Activated T-helper 2 cell treated with anti-CD3 and anti-CD28 coated beads, Interferon-gamma antibody, Interleukin-2, Interleukin-4, amounts not matched to agents 10 μg/mL and 5 μg/mL and 100 μg/mL, durations not matched to agents 14 hours and 24 hours and 36 hours (primary cell): ENCODE results near the gene DISP1. TPM values are rescaled to one million over a fixed set of nuclear protein-coding genes. Genes with fewer than 3 reads are reported as not detected.

ENCODE experiments used
- DNase-seq: peaks from one replicate; pipeline ENCODE4 v3.0.0; 2021; ENCODE audit warnings: low spot score
- H3K27ac Mint-ChIP-seq: one replicate; pipeline ENCODE4 v1.8.0; 2021; ENCODE audit warnings: mixed read lengths
- H3K27me3 Mint-ChIP-seq: one replicate; pipeline ENCODE4 v1.8.0; 2021; ENCODE audit warnings: low read depth, mixed read lengths
- H3K36me3 Mint-ChIP-seq: one replicate; pipeline ENCODE4 v1.8.0; 2021; ENCODE audit warnings: low read depth, mixed read lengths
- H3K4me1 Mint-ChIP-seq: one replicate; pipeline ENCODE4 v1.8.0; 2021; ENCODE audit warnings: low read depth, mixed read lengths
- H3K4me3 Mint-ChIP-seq: one replicate; pipeline ENCODE4 v1.8.0; 2021; ENCODE audit warnings: low read depth, mild to moderate bottlenecking, moderate library complexity, mixed read lengths
- H3K9me3 Mint-ChIP-seq: one replicate; pipeline ENCODE4 v1.8.0; 2021; ENCODE audit warnings: mixed read lengths
- intact Hi-C: fragments of 100-400 bp; cut with micrococcal nuclease; formaldehyde crosslinking; loops from one replicate; pipeline ENCODE4 v1.15.1; 2023
- total RNA-seq: library from RNA; stranded (reverse); gene quantifications from 2 replicates; pipeline ENCODE4 v1.2.3, GENCODE V29; 2022

DISP1 gene
- total RNA-seq, 1 donor from 2014 or later = 1.7 TPM

- intact Hi-C loops = no loop called here
- Mint-ChIP-seq H3K36me3 (no peaks in the 10 kb centered on the region), H3K9me3 (peaks cover 22% of the 10 kb centered on the region), H3K27me3 (peaks cover 21% of the 10 kb centered on the region), H3K4me1 (peaks cover 16% of the 10 kb centered on the region), H3K4me3 (no peak overlapping the region), H3K27ac (no peak overlapping the region)
- DNase-seq = no peak
Measured at GRCh38 chr1:222786121-222786520, 28.7 kb upstream of the DISP1 start.

GRCh38 chr1:222787729-222788128, 27.1 kb upstream of the DISP1 start:
- H3K36me3 Mint-ChIP-seq = no peaks in the 10 kb centered on the region
- no peak overlapping the region for H3K27ac Mint-ChIP-seq
- intact Hi-C loops = no loop called here
- DNase-seq = no peak
- peaks cover 13% of the 10 kb centered on the region for H3K27me3 Mint-ChIP-seq
- peaks cover 18% of the 10 kb centered on the region for H3K4me1 Mint-ChIP-seq
- H3K4me3 Mint-ChIP-seq = no peak overlapping the region
- H3K9me3 Mint-ChIP-seq = peaks cover 22% of the 10 kb centered on the region

GRCh38 chr1:222788402-222789156, 26.3 kb upstream of the DISP1 start:
- intact Hi-C loops = no loop called here
- Mint-ChIP-seq H3K27ac (no peak overlapping the region), H3K4me1 (peaks cover 18% of the 10 kb centered on the region), H3K9me3 (peaks cover 22% of the 10 kb centered on the region), H3K4me3 (no peak overlapping the region), H3K27me3 (peaks cover 11% of the 10 kb centered on the region), H3K36me3 (no peaks in the 10 kb centered on the region)
- no peak for DNase-seq

- DNase-seq = no peak
- intact Hi-C loops = loop anchor here (5.0 kb wide), 1 partner anchor 332 kb away; no protein-coding TSS in a partner anchor
- H3K4me3 Mint-ChIP-seq = no peak overlapping the region
- H3K4me1 Mint-ChIP-seq = peaks cover 17% of the 10 kb centered on the region
- no peaks in the 10 kb centered on the region for H3K36me3 Mint-ChIP-seq
- peaks cover 22% of the 10 kb centered on the region for H3K9me3 Mint-ChIP-seq
- H3K27me3 Mint-ChIP-seq = peaks cover 2% of the 10 kb centered on the region
- peak overlapping the region; percentile 44 for H3K27ac Mint-ChIP-seq
Measured at GRCh38 chr1:222790115-222790514, 24.7 kb upstream of the DISP1 start.

- H3K27me3 Mint-ChIP-seq = no peaks in the 10 kb centered on the region
- peaks cover 22% of the 10 kb centered on the region for H3K9me3 Mint-ChIP-seq
- no peaks in the 10 kb centered on the region for H3K36me3 Mint-ChIP-seq
- H3K4me1 Mint-ChIP-seq = peaks cover 15% of the 10 kb centered on the region
- peak overlapping the region; percentile 44 for H3K27ac Mint-ChIP-seq
- no peak overlapping the region for H3K4me3 Mint-ChIP-seq
- no peak for DNase-seq
- intact Hi-C loops = loop anchor here (5.0 kb wide), 1 partner anchor 332 kb away; no protein-coding TSS in a partner anchor
Measured at GRCh38 chr1:222790520-222790919, 24.3 kb upstream of the DISP1 start.

GRCh38 chr1:222791006-222791710, 23.7 kb upstream of the DISP1 start:
- intact Hi-C loops = loop anchor here (5.0 kb wide), 1 partner anchor 331 kb away; no protein-coding TSS in a partner anchor
- H3K4me3 Mint-ChIP-seq = no peak overlapping the region
- H3K9me3 Mint-ChIP-seq = peaks cover 22% of the 10 kb centered on the region
- no peaks in the 10 kb centered on the region for H3K36me3 Mint-ChIP-seq
- H3K4me1 Mint-ChIP-seq = peaks cover 15% of the 10 kb centered on the region
- no peak overlapping the region for H3K27ac Mint-ChIP-seq
- H3K27me3 Mint-ChIP-seq = no peaks in the 10 kb centered on the region
- DNase-seq = no peak

- H3K9me3 Mint-ChIP-seq = peaks cover 22% of the 10 kb centered on the region
- no peak for DNase-seq
- H3K36me3 Mint-ChIP-seq = no peaks in the 10 kb centered on the region
- no peak overlapping the region for H3K4me3 Mint-ChIP-seq
- H3K27me3 Mint-ChIP-seq = no peaks in the 10 kb centered on the region
- peaks cover 15% of the 10 kb centered on the region for H3K4me1 Mint-ChIP-seq
- intact Hi-C loops = loop anchor here (1.0 to 5.0 kb wide), 2 partner anchors 289 to 330 kb away; no protein-coding TSS in a partner anchor
- H3K27ac Mint-ChIP-seq = no peak overlapping the region
Measured at GRCh38 chr1:222792744-222793143, 22.1 kb upstream of the DISP1 start.

- Mint-ChIP-seq H3K4me1 (peaks cover 14% of the 10 kb centered on the region), H3K27me3 (peaks cover 3% of the 10 kb centered on the region), H3K36me3 (no peaks in the 10 kb centered on the region), H3K9me3 (peaks cover 9% of the 10 kb centered on the region), H3K27ac (no peak overlapping the region), H3K4me3 (no peak overlapping the region)
- intact Hi-C loops = loop anchor here (5.0 kb wide), 1 partner anchor 327 kb away; no protein-coding TSS in a partner anchor
- DNase-seq = no peak
Measured at GRCh38 chr1:222794656-222795474, 20.0 kb upstream of the DISP1 start.

GRCh38 chr1:222798116-222798515, 16.7 kb upstream of the DISP1 start:
- H3K36me3 Mint-ChIP-seq = no peaks in the 10 kb centered on the region
- H3K27ac Mint-ChIP-seq = no peak overlapping the region
- peaks cover 13% of the 10 kb centered on the region for H3K27me3 Mint-ChIP-seq
- H3K4me3 Mint-ChIP-seq = no peak overlapping the region
- no peaks in the 10 kb centered on the region for H3K9me3 Mint-ChIP-seq
- peaks cover 3% of the 10 kb centered on the region for H3K4me1 Mint-ChIP-seq
- intact Hi-C loops = no loop called here
- no peak for DNase-seq

- peaks cover 3% of the 10 kb centered on the region for H3K4me1 Mint-ChIP-seq
- no peak for DNase-seq
- H3K27me3 Mint-ChIP-seq = peaks cover 20% of the 10 kb centered on the region
- no peak overlapping the region for H3K4me3 Mint-ChIP-seq
- H3K27ac Mint-ChIP-seq = no peak overlapping the region
- intact Hi-C loops = no loop called here
- no peaks in the 10 kb centered on the region for H3K36me3 Mint-ChIP-seq
- no peaks in the 10 kb centered on the region for H3K9me3 Mint-ChIP-seq
Measured at GRCh38 chr1:222798975-222799374, 15.9 kb upstream of the DISP1 start.

GRCh38 chr1:222801067-222801466, 13.8 kb upstream of the DISP1 start:
- Mint-ChIP-seq H3K27me3 (peaks cover 20% of the 10 kb centered on the region), H3K4me3 (no peak overlapping the region), H3K4me1 (peaks cover 3% of the 10 kb centered on the region), H3K27ac (no peak overlapping the region), H3K9me3 (no peaks in the 10 kb centered on the region), H3K36me3 (no peaks in the 10 kb centered on the region)
- no peak for DNase-seq
- intact Hi-C loops = no loop called here

- no peak for DNase-seq
- H3K9me3 Mint-ChIP-seq = no peaks in the 10 kb centered on the region
- peaks cover 10% of the 10 kb centered on the region for H3K27me3 Mint-ChIP-seq
- H3K4me3 Mint-ChIP-seq = no peak overlapping the region
- H3K4me1 Mint-ChIP-seq = peaks cover 12% of the 10 kb centered on the region
- H3K27ac Mint-ChIP-seq = no peak overlapping the region
- H3K36me3 Mint-ChIP-seq = no peaks in the 10 kb centered on the region
- intact Hi-C loops = loop anchor here (10.0 kb wide), 2 partner anchors 167 to 347 kb away; no protein-coding TSS in a partner anchor
Measured at GRCh38 chr1:222811671-222812070, 3.2 kb upstream of the DISP1 start.
